Thyroid gland (tissue), 4 donors: Measurements from ENCODE around the gene SLC35F2.

Source experiments
- CTCF ChIP-seq, 6 experiments: fragments of 200-600 bp in 3 of 6; fragments of 450-650 bp in 3 of 6; sonication (generic) in 3 of 6; IDR thresholded peaks; one replicate each; pipeline ENCODE4 v1.5.1; 2016 to 2019; ENCODE audit warnings: antibody characterized with exemption in 6 of 6, mild to moderate bottlenecking in 2 of 6, inconsistent platforms in 1 of 6, moderate library complexity in 1 of 6
- POLR2A ChIP-seq, 2 donors: fragments of 450-650 bp; IDR thresholded peaks; one replicate each; pipeline ENCODE4 v1.6.1; 2017; ENCODE audit warnings: antibody characterized with exemption in 2 of 2, mild to moderate bottlenecking in 2 of 2, moderate library complexity in 1 of 2

GRCh38 chr11:107856981-107857517 is 1.5 kb downstream of the SLC35F2 start:
- TF ChIP-seq CTCF (IDR thresholded peaks at IDR 0.05) (no peak), POLR2A (IDR thresholded peaks at IDR 0.05) (no peak)
